Thyroid gland (tissue), 4 donors: Measurements from ENCODE around the gene SEMA5A.

Experiments used
- POLR2A ChIP-seq, 2 donors: fragments of 450-650 bp; IDR thresholded peaks; one replicate each; pipeline ENCODE4 v1.6.1; 2017; ENCODE audit warnings: antibody characterized with exemption in 2 of 2, mild to moderate bottlenecking in 2 of 2, moderate library complexity in 1 of 2
- TF ChIP-seq, protein P1 (sequence below), 6 experiments: fragments of 200-600 bp in 3 of 6; fragments of 450-650 bp in 3 of 6; sonication (generic) in 3 of 6; IDR thresholded peaks; one replicate each; pipeline ENCODE4 v1.5.1; 2016 to 2019; ENCODE audit warnings: antibody characterized with exemption in 6 of 6, mild to moderate bottlenecking in 2 of 6, inconsistent platforms in 1 of 6, moderate library complexity in 1 of 6

DNA sequence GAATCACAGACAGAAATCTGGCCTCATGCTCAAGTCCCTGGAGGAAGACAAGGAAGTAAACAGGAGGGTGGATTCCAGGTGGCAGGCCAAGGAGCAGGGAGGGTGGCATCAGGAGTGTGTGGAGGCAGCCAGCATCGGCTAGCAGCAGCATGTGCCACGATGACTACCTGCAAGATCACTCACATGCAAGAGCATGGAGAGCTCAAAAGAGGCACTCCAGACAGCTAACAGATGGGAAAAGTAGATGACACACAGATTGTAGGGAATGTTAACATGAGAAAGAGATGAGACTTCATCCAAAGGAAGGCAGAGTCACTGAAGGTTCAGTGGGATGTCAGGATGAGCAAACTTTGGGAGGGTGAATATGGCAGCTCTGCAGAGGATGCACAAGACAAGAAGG, 104.3 kb downstream of the SEMA5A start:
- TF ChIP-seq, protein P1, sequence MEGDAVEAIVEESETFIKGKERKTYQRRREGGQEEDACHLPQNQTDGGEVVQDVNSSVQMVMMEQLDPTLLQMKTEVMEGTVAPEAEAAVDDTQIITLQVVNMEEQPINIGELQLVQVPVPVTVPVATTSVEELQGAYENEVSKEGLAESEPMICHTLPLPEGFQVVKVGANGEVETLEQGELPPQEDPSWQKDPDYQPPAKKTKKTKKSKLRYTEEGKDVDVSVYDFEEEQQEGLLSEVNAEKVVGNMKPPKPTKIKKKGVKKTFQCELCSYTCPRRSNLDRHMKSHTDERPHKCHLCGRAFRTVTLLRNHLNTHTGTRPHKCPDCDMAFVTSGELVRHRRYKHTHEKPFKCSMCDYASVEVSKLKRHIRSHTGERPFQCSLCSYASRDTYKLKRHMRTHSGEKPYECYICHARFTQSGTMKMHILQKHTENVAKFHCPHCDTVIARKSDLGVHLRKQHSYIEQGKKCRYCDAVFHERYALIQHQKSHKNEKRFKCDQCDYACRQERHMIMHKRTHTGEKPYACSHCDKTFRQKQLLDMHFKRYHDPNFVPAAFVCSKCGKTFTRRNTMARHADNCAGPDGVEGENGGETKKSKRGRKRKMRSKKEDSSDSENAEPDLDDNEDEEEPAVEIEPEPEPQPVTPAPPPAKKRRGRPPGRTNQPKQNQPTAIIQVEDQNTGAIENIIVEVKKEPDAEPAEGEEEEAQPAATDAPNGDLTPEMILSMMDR (IDR thresholded peaks at IDR 0.05), result no peak
- no peak for TF ChIP-seq POLR2A (IDR thresholded peaks at IDR 0.05)
